ENCODE data around the gene RAB15. TPM values are rescaled to one million over a fixed set of nuclear protein-coding genes. Genes with fewer than 3 reads are reported as not detected.

The RAB15 gene
- total RNA-seq, 1 donor, result 4.0 TPM

- H3K79me2 ChIP-seq (ENCODE audit: insufficient read depth, low read length), result no peaks in the 10 kb centered on the region
- no peak for DNase-seq (ENCODE audit: insufficient read length, low spot score, missing footprints)
- peaks cover 3% of the 10 kb centered on the region for H4K20me1 ChIP-seq (ENCODE audit: insufficient read depth, low read length)
- H2AFZ ChIP-seq (ENCODE audit: low read length), result no peak overlapping the region
- H3K27me3 ChIP-seq (ENCODE audit: insufficient read depth, low read length), result no peaks in the 10 kb centered on the region
- no peaks in the 10 kb centered on the region for H3K4me1 ChIP-seq (ENCODE audit: insufficient read depth, low read length)
- no peak overlapping the region for H3K4me3 ChIP-seq (ENCODE audit: insufficient read depth, low read length)
- TF ChIP-seq CTCF (IDR thresholded peaks at IDR 0.05; ENCODE audit: extremely low read depth, low read depth, low read length), result no peak
- H3K36me3 ChIP-seq (ENCODE audit: insufficient read depth, low read length), result no peaks in the 10 kb centered on the region
- peaks cover 6% of the 10 kb centered on the region for H3K9me3 ChIP-seq (ENCODE audit: low read depth, low read length)
- H3K4me2 ChIP-seq (ENCODE audit: insufficient read depth, low read length), result no peak overlapping the region
- H3K27ac ChIP-seq (ENCODE audit: low read depth, low read length), result no peak overlapping the region
Measured at GRCh38 chr14:64952598-64953309, 19.4 kb downstream of the RAB15 start.

- Histone ChIP-seq H3K27me3 (ENCODE audit: insufficient read depth, low read length) (no peaks in the 10 kb centered on the region), H3K9me3 (ENCODE audit: low read depth, low read length) (no peaks in the 10 kb centered on the region), H3K36me3 (ENCODE audit: insufficient read depth, low read length) (no peaks in the 10 kb centered on the region), H3K4me3 (ENCODE audit: insufficient read depth, low read length) (no peak overlapping the region), H4K20me1 (ENCODE audit: insufficient read depth, low read length) (peaks cover 3% of the 10 kb centered on the region), H3K27ac (ENCODE audit: low read depth, low read length) (no peak overlapping the region), H3K4me1 (ENCODE audit: insufficient read depth, low read length) (no peaks in the 10 kb centered on the region), H3K79me2 (ENCODE audit: insufficient read depth, low read length) (no peaks in the 10 kb centered on the region), H3K4me2 (ENCODE audit: insufficient read depth, low read length) (no peak overlapping the region), H2AFZ (ENCODE audit: low read length) (no peak overlapping the region)
- DNase-seq (ENCODE audit: insufficient read length, low spot score, missing footprints), result no peak
- no peak for TF ChIP-seq CTCF (IDR thresholded peaks at IDR 0.05; ENCODE audit: extremely low read depth, low read depth, low read length)
Measured at GRCh38 chr14:64951724-64952123, 20.4 kb downstream of the RAB15 start.

- TF ChIP-seq CTCF (IDR thresholded peaks at IDR 0.05; ENCODE audit: extremely low read depth, low read depth, low read length), result no peak
- H3K27me3 ChIP-seq (ENCODE audit: insufficient read depth, low read length), result no peaks in the 10 kb centered on the region
- no peaks in the 10 kb centered on the region for H3K36me3 ChIP-seq (ENCODE audit: insufficient read depth, low read length)
- H3K27ac ChIP-seq (ENCODE audit: low read depth, low read length), result no peak overlapping the region
- H3K4me2 ChIP-seq (ENCODE audit: insufficient read depth, low read length), result no peak overlapping the region
- no peaks in the 10 kb centered on the region for H3K4me1 ChIP-seq (ENCODE audit: insufficient read depth, low read length)
- H2AFZ ChIP-seq (ENCODE audit: low read length), result no peak overlapping the region
- no peak for DNase-seq (ENCODE audit: insufficient read length, low spot score, missing footprints)
- H4K20me1 ChIP-seq (ENCODE audit: insufficient read depth, low read length), result peaks cover 3% of the 10 kb centered on the region
- H3K9me3 ChIP-seq (ENCODE audit: low read depth, low read length), result no peaks in the 10 kb centered on the region
- H3K79me2 ChIP-seq (ENCODE audit: insufficient read depth, low read length), result no peaks in the 10 kb centered on the region
- H3K4me3 ChIP-seq (ENCODE audit: insufficient read depth, low read length), result no peak overlapping the region
Measured at GRCh38 chr14:64951291-64951690, 20.8 kb downstream of the RAB15 start.

- Histone ChIP-seq H3K4me1 (ENCODE audit: insufficient read depth, low read length) (no peaks in the 10 kb centered on the region), H3K79me2 (ENCODE audit: insufficient read depth, low read length) (no peaks in the 10 kb centered on the region), H4K20me1 (ENCODE audit: insufficient read depth, low read length) (peaks cover 3% of the 10 kb centered on the region), H3K4me2 (ENCODE audit: insufficient read depth, low read length) (no peak overlapping the region), H3K9me3 (ENCODE audit: low read depth, low read length) (no peaks in the 10 kb centered on the region), H3K27ac (ENCODE audit: low read depth, low read length) (no peak overlapping the region), H3K4me3 (ENCODE audit: insufficient read depth, low read length) (no peak overlapping the region), H2AFZ (ENCODE audit: low read length) (no peak overlapping the region), H3K36me3 (ENCODE audit: insufficient read depth, low read length) (no peaks in the 10 kb centered on the region), H3K27me3 (ENCODE audit: insufficient read depth, low read length) (no peaks in the 10 kb centered on the region)
- DNase-seq (ENCODE audit: insufficient read length, low spot score, missing footprints), result no peak
- no peak for TF ChIP-seq CTCF (IDR thresholded peaks at IDR 0.05; ENCODE audit: extremely low read depth, low read depth, low read length)
Measured at GRCh38 chr14:64950889-64951288, 21.2 kb downstream of the RAB15 start.
